Endodermal cell (in vitro differentiated cells): ENCODE results near the gene COQ8A. TPM values are rescaled to one million over a fixed set of nuclear protein-coding genes. Genes with fewer than 3 reads are reported as not detected.

Experiments used
- DNase-seq: peaks from one replicate; pipeline ENCODE4 v3.0.0-alpha.2; 2017
- H3K27ac ChIP-seq: 2 replicates; pipeline ENCODE4 v1.5.1; 2013; ENCODE audit warnings: mild to moderate bottlenecking, low read depth, low read length, moderate library complexity
- H3K27me3 ChIP-seq: 2 replicates; pipeline ENCODE4 v1.6.1; 2013; ENCODE audit warnings: mild to moderate bottlenecking, low read length, moderate library complexity; ENCODE audit not compliant: insufficient read depth, control insufficient read depth, poor library complexity, severe bottlenecking
- H3K36me3 ChIP-seq: 2 replicates; pipeline ENCODE4 v1.7.0; 2013; ENCODE audit warnings: mild to moderate bottlenecking, low read length, moderate library complexity; ENCODE audit not compliant: control insufficient read depth, insufficient read depth
- H3K4me1 ChIP-seq: one replicate; pipeline ENCODE4 v1.7.0; 2013; ENCODE audit warnings: low read length; ENCODE audit not compliant: control insufficient read depth, insufficient read depth
- H3K4me3 ChIP-seq: 2 replicates; pipeline ENCODE4 v1.5.1; 2013; ENCODE audit warnings: mild to moderate bottlenecking, low read length, moderate library complexity
- H3K9ac ChIP-seq: 2 replicates; pipeline ENCODE4 v1.6.1; 2013; ENCODE audit warnings: mild to moderate bottlenecking, low read length, moderate library complexity; ENCODE audit not compliant: poor library complexity, severe bottlenecking; ENCODE audit errors: extremely low read depth
- H3K9me3 ChIP-seq: 2 replicates; pipeline ENCODE4 v1.6.1; 2013; ENCODE audit warnings: mild to moderate bottlenecking, low read length, moderate library complexity; ENCODE audit not compliant: control insufficient read depth
- H3K27ac Mint-ChIP-seq: 2 replicates; pipeline ENCODE4 v1.8.0; 2020; ENCODE audit warnings: mixed read lengths
- H3K27me3 Mint-ChIP-seq: 2 replicates; pipeline ENCODE4 v1.8.0; 2021; ENCODE audit warnings: mild to moderate bottlenecking, mixed read lengths; ENCODE audit not compliant: insufficient read depth
- H3K36me3 Mint-ChIP-seq: 2 replicates; pipeline ENCODE4 v1.8.0; 2020; ENCODE audit warnings: low read depth, mixed read lengths
- H3K4me1 Mint-ChIP-seq: 2 replicates; pipeline ENCODE4 v1.8.0; 2020; ENCODE audit warnings: mixed read lengths
- H3K4me3 Mint-ChIP-seq: 2 replicates; pipeline ENCODE4 v1.8.0; 2020; ENCODE audit warnings: mild to moderate bottlenecking, moderate library complexity, mixed read lengths
- H3K9me3 Mint-ChIP-seq: 2 replicates; pipeline ENCODE4 v1.8.0; 2020; ENCODE audit warnings: mild to moderate bottlenecking, mixed read lengths
- CTCF ChIP-seq: fragments of 200-600 bp; sonication (generic); conservative IDR thresholded peaks from 2 replicates; pipeline ENCODE4 v1.5.0; 2021; ENCODE audit warnings: antibody characterized with exemption, mild to moderate bottlenecking
- WGBS, 2 experiments: methylation state at CpG; one replicate each; pipeline versions ENCODE4 v1.1.5 to v1.1.7; 2013; ENCODE audit warnings: missing lambda C conversion rate in 2 of 2, mixed read lengths in 1 of 2; ENCODE audit not compliant: insufficient coverage in 1 of 2, insufficient read length in 1 of 2; 5-methylcytosine and 5-hydroxymethylcytosine counted together
- total RNA-seq, 2 donors: library from RNA; stranded (reverse); fragmentation: NEBNext Ultra II Directional in 1 of 2; extraction: Animal tissue kit (Norgen Biotek cat#: 25700) in 1 of 2; gene quantifications; 2 replicates in 1 of 2; 3 replicates in 1 of 2; pipeline ENCODE4 v1.2.1, GENCODE V29; 2021

COQ8A gene
- total RNA-seq, 2 donors from 2014 or later, result 6.6 to 14.9 TPM

GRCh38 chr1:226977643-226978431 is 37.7 kb downstream of the COQ8A start:
- Histone ChIP-seq H3K27me3 (no peaks in the 10 kb centered on the region), H3K4me3 (no peak overlapping the region), H3K36me3 (no peaks in the 10 kb centered on the region), H3K9ac (no peak overlapping the region), H3K27ac (no peak overlapping the region), H3K9me3 (no peaks in the 10 kb centered on the region), H3K4me1 (no peaks in the 10 kb centered on the region)
- Mint-ChIP-seq H3K9me3 (no peaks in the 10 kb centered on the region), H3K27me3 (no peaks in the 10 kb centered on the region), H3K4me1 (peaks cover 12% of the 10 kb centered on the region), H3K27ac (no peak overlapping the region), H3K36me3 (no peaks in the 10 kb centered on the region), H3K4me3 (no peak overlapping the region)
- peak; percentile 17 for DNase-seq
- 70 to 92% methylated on average over 2 to 20 of the region's 20 CpGs for WGBS, 2 experiments
- no peak for TF ChIP-seq CTCF

DNA sequence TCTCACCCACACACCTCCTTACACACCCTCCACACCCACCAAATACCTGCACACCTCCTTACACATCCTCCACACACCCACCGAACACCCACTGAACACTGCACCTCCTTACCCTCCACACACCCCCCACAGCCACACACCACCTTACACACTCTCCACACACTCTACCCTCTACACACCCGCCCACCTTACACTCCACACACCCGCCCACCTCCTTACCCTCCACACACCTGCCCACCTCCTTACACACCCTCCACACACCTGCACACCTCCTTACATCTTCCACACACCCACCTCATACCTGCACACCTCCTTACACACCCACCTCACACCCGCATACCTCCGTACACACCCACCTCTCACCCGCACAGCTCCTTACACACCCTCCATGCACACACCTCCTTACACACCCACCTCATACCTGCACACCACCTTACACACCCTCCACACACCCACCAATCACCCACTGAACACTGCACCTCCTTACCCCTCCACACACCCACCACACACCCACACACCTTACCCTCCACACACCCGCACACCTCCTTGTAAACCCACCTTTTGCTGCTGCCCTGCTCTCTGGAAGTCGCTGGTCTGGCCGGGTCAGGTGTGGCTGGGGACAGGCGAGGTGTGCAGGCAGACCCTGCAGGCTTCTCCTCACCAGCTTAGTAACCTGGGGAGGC is 38.5 kb downstream of the COQ8A start:
- no peak overlapping the region for H3K4me3 ChIP-seq
- Mint-ChIP-seq H3K36me3 (peaks cover 2% of the 10 kb centered on the region), H3K4me3 (no peak overlapping the region), H3K27me3 (no peaks in the 10 kb centered on the region), H3K27ac (no peak overlapping the region), H3K4me1 (peaks cover 11% of the 10 kb centered on the region), H3K9me3 (no peaks in the 10 kb centered on the region)
- H3K9me3 ChIP-seq, result no peaks in the 10 kb centered on the region
- H3K36me3 ChIP-seq, result no peaks in the 10 kb centered on the region
- H3K27ac ChIP-seq, result no peak overlapping the region
- DNase-seq, result peak; percentile 26
- TF ChIP-seq CTCF, result no peak
- H3K9ac ChIP-seq, result no peak overlapping the region
- no peaks in the 10 kb centered on the region for H3K4me1 ChIP-seq
- 93% methylated on average over 6 to 10 of the region's 10 CpGs for WGBS, 2 experiments
- H3K27me3 ChIP-seq, result no peaks in the 10 kb centered on the region

DNA sequence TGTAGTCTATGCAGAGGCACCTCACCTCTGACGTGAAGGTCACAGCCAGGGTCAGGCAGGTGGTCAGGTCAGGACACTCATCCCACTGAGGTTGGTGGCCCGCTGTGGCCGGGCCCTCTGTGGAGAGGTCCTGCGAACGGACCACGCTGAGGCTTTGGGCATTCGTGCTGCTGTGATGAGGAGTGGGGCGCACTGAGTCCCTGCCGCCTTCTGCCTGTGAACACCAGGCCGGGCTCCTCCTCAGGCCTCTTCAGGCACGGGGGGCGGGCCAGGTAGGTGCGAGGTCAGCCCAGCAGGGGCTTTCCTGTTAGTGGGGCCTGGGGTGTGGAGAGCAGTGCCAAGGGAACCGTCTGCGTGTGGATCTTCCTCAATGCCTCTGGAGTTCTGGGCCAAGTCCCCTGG is 39.0 kb downstream of the COQ8A start:
- H3K27ac ChIP-seq, result no peak overlapping the region
- Mint-ChIP-seq H3K27ac (no peak overlapping the region), H3K27me3 (no peaks in the 10 kb centered on the region), H3K4me1 (peaks cover 9% of the 10 kb centered on the region), H3K9me3 (no peaks in the 10 kb centered on the region), H3K36me3 (peaks cover 2% of the 10 kb centered on the region), H3K4me3 (no peak overlapping the region)
- TF ChIP-seq CTCF, result no peak
- no peaks in the 10 kb centered on the region for H3K4me1 ChIP-seq
- no peak overlapping the region for H3K9ac ChIP-seq
- WGBS, 2 experiments, result 83 to 93% methylated on average over 12 to 15 of the region's 15 CpGs
- no peaks in the 10 kb centered on the region for H3K27me3 ChIP-seq
- no peak overlapping the region for H3K4me3 ChIP-seq
- DNase-seq, result peak; percentile 75
- no peaks in the 10 kb centered on the region for H3K9me3 ChIP-seq
- no peaks in the 10 kb centered on the region for H3K36me3 ChIP-seq
